A549 (cell line): ENCODE results near the gene LRP1. TPM values are rescaled to one million over a fixed set of nuclear protein-coding genes. Genes with fewer than 3 reads are reported as not detected.

Experiments
- ATAC-seq, 2 experiments: fragments of 200-7000 bp in 1 of 2; fragments of >200 bp in 1 of 2; cut with Nextera tagmentation in 1 of 2; cut with Tn5 transposase in 1 of 2; 3 replicates each; pipeline versions ENCODE4 v1.8.0 to v1.9.1; 2018 to 2020; ENCODE audit warnings: mild to moderate bottlenecking in 1 of 2, moderate library complexity in 1 of 2
- CTCF ChIA-PET: fragments of 300-600 bp; sonication (Branson Sonifier 250); formaldehyde crosslinking; extraction: SDS; loops from one replicate; lab custom pipeline; 2021; ENCODE audit warnings: antibody characterized with exemption, inconsistent platforms; lab: Yijun Ruan, JAX
- POLR2A ChIA-PET: fragments of 350-600 bp; formaldehyde crosslinking; extraction: SDS; loops from one replicate; lab custom pipeline; 2021; ENCODE audit warnings: antibody characterized with exemption, inconsistent platforms; lab: Yijun Ruan, JAX
- DNase-seq, 2 experiments: peaks; one replicate each; pipeline versions ENCODE4 v3.0.0 to v3.0.0-alpha.2; 2011 to 2016; ENCODE audit warnings: low read depth in 1 of 2, low spot score in 1 of 2
- FAIRE-seq: peaks from 2 replicates; lab custom pipeline; 2011; peaks lifted over from hg19 to GRCh38; lab: Jason Lieb, UNC
- H3K27ac ChIP-seq, 2 experiments: fragments of >200 bp; sonication (Bioruptor Twin); formaldehyde crosslinking; 3 replicates each; pipeline ENCODE4 v1.5.1; 2016 to 2017
- H3K4me1 ChIP-seq: fragments of >200 bp; sonication (Bioruptor Twin); formaldehyde crosslinking; 3 replicates; pipeline ENCODE4 v1.6.1; 2016
- H3K4me2 ChIP-seq: fragments of >200 bp; sonication (Bioruptor Twin); formaldehyde crosslinking; 3 replicates; pipeline ENCODE4 v1.6.1; 2016
- H3K4me3 ChIP-seq: fragments of >200 bp; sonication (Bioruptor Twin); formaldehyde crosslinking; 3 replicates; pipeline ENCODE4 v1.5.1; 2016
- H3K9me3 ChIP-seq: fragments of >200 bp; sonication (Bioruptor Twin); formaldehyde crosslinking; 3 replicates; pipeline ENCODE4 v1.6.1; 2016
- ATOH8 ChIP-seq: fragments of 250-450 bp; sonication (Bioruptor Pico); IDR thresholded peaks from 2 replicates; pipeline ENCODE4 v1.5.0; 2020; ENCODE audit warnings: low read depth, mild to moderate bottlenecking, moderate library complexity
- BCL3 ChIP-seq: fragments of >200 bp; sonication (Bioruptor Twin); formaldehyde crosslinking; IDR thresholded peaks from 3 replicates; pipeline ENCODE4 v1.6.1; 2016
- CTCF ChIP-seq: fragments of >200 bp; sonication (Bioruptor Twin); formaldehyde crosslinking; IDR thresholded peaks from 3 replicates; pipeline ENCODE4 v1.5.1; 2016
- EHF ChIP-seq: fragments of 250-450 bp; sonication (Bioruptor Pico); IDR thresholded peaks from 2 replicates; pipeline ENCODE4 v1.5.0; 2020; ENCODE audit warnings: mild to moderate bottlenecking
- ESRRA ChIP-seq: fragments of 150-350 bp; IDR thresholded peaks from 2 replicates; pipeline ENCODE4 v1.6.1; 2014; ENCODE audit warnings: mild to moderate bottlenecking, low read length, borderline replicate concordance
- GATA3 ChIP-seq: IDR thresholded peaks from 2 replicates; pipeline ENCODE4 v1.6.1; 2012; ENCODE audit warnings: borderline replicate concordance
- HOXB13 ChIP-seq: fragments of 250-450 bp; sonication (Bioruptor Pico); IDR thresholded peaks from 2 replicates; pipeline ENCODE4 v1.5.0; 2020; ENCODE audit warnings: low read depth, mild to moderate bottlenecking, moderate library complexity
- JUNB ChIP-seq: fragments of >200 bp; sonication (Bioruptor Twin); formaldehyde crosslinking; IDR thresholded peaks from 2 replicates; pipeline ENCODE4 v1.6.1; 2016
- KDM1A ChIP-seq: fragments of 200-600 bp; sonication (generic); IDR thresholded peaks from 2 replicates; pipeline ENCODE4 v1.6.1; 2016; ENCODE audit warnings: low read depth, mild to moderate bottlenecking
- MAZ ChIP-seq: fragments of 150-350 bp; IDR thresholded peaks from 2 replicates; pipeline ENCODE4 v1.6.1; 2014; ENCODE audit warnings: antibody characterized with exemption, low read depth, low read length, borderline replicate concordance
- NPAS2 ChIP-seq: fragments of 250-450 bp; sonication (Bioruptor Pico); IDR thresholded peaks from 2 replicates; pipeline ENCODE4 v1.8.0; 2022; ENCODE audit warnings: mild to moderate bottlenecking, moderate library complexity, borderline replicate concordance
- RAD21 ChIP-seq, 2 experiments: fragments of >200 bp in 1 of 2; sonication (Bioruptor Twin) in 1 of 2; formaldehyde crosslinking in 1 of 2; IDR thresholded peaks in 1 of 2; conservative IDR thresholded peaks in 1 of 2; 2 replicates in 1 of 2; 3 replicates in 1 of 2; pipeline ENCODE4 v1.6.1; 2012 to 2018; ENCODE audit warnings: inconsistent platforms in 1 of 2
- SMC3 ChIP-seq: fragments of >200 bp; sonication (Bioruptor Twin); formaldehyde crosslinking; IDR thresholded peaks from 3 replicates; pipeline ENCODE4 v1.6.1; 2018; ENCODE audit warnings: inconsistent platforms
- SREBF2 ChIP-seq: fragments of 450-650 bp; IDR thresholded peaks from 2 replicates; pipeline ENCODE4 v1.6.1; 2014; ENCODE audit warnings: mild to moderate bottlenecking, moderate library complexity
- WGBS: methylation state at CpG from one replicate; pipeline ENCODE4 v1.1.6; 2017; ENCODE audit errors: missing lambda C conversion rate; 5-methylcytosine and 5-hydroxymethylcytosine counted together
- polyA plus RNA-seq, 4 experiments: library from polyadenylated mRNA; depleted of rRNA in 3 of 4; stranded (reverse); fragments of >200 nt; fragmentation: RNase III in 1 of 4; extraction: RNeasy Plus Mini Kit Qiagen cat#74134 plus additional on column Dnase treatment in 1 of 4; gene quantifications; 2 replicates in 3 of 4; 3 replicates in 1 of 4; pipeline ENCODE4 v1.2.3, GENCODE V29; 2011 to 2017

The LRP1 gene
- polyA plus RNA-seq, 2 of the 4 experiments (the other 2 are of a cell fraction): 5.6 to 9.4 TPM

GRCh38 chr12:57171668-57172067 is 43.4 kb downstream of the LRP1 start (continued):
- TF ChIP-seq CTCF: no peak

GRCh38 chr12:57173089-57173488 is 44.8 kb downstream of the LRP1 start:
- 80% methylated on average over 3 of the region's 11 CpGs for WGBS
- H3K27ac ChIP-seq: no peak overlapping the region
- H3K4me2 ChIP-seq: no peak overlapping the region
- peak; percentile 54 to 78; a peak in 4 of 6 replicates for ATAC-seq
- TF ChIP-seq SREBF2 (no peak), JUNB (no peak), KDM1A (no peak), RAD21 (conservative IDR thresholded peaks at IDR 0.05 in 1 of 2, IDR thresholded peaks at IDR 0.05 in 1 of 2) (peak; percentile 58 to 72), BCL3 (no peak), EHF (no peak), ATOH8 (CRISPR knock-in tag) (no peak), HOXB13 (no peak), SMC3 (peak; percentile 74), CTCF (peak; percentile 58)
- TF ChIP-seq, all 56 proteins: peak for 3
- CTCF ChIA-PET: interaction anchor here (0.6 to 27.5 kb wide), 23 partner anchors 7 to 172 kb away, joined by 3 to 1152 read pairs (median 5); partner anchors contain the start of genes LRP1, LRP1-AS and STAT6
- POLR2A ChIA-PET: interaction anchor here (0.8 to 1.7 kb wide), 3 partner anchors 45 to 94 kb away, joined by 3 to 4 read pairs (median 4); partner anchors contain the start of gene LRP1
- Histone ChIP-seq H3K9me3 (no peaks in the 10 kb centered on the region), H3K4me3 (no peak overlapping the region), H3K4me1 (peaks cover 18% of the 10 kb centered on the region)
- peak; percentile 47 to 55 for DNase-seq
- FAIRE-seq: no peak

- ATAC-seq: no peak
- CTCF ChIA-PET: interaction anchor here (0.7 to 27.5 kb wide), 22 partner anchors 8 to 172 kb away, joined by 3 to 1152 read pairs (median 5); partner anchors contain the start of genes LRP1, LRP1-AS and STAT6
- 84% methylated on average over 14 of the region's 14 CpGs for WGBS
- no peak overlapping the region for H3K27ac ChIP-seq
- no peak for DNase-seq
- no peak overlapping the region for H3K4me3 ChIP-seq
- POLR2A ChIA-PET: interaction anchor here (0.6 to 1.7 kb wide), 4 partner anchors 8 to 95 kb away, joined by 3 to 4 read pairs (median 4); partner anchors contain the start of gene LRP1
- TF ChIP-seq ESRRA: no peak
- TF ChIP-seq NPAS2: no peak
- no peak for TF ChIP-seq SREBF2
- no peak for TF ChIP-seq BCL3
- no peak for TF ChIP-seq MAZ
- TF ChIP-seq GATA3: no peak
- TF ChIP-seq, all 56 proteins: peak for 0
- no peaks in the 10 kb centered on the region for H3K9me3 ChIP-seq
- FAIRE-seq: no peak
- H3K4me2 ChIP-seq: no peak overlapping the region
- H3K4me1 ChIP-seq: peaks cover 16% of the 10 kb centered on the region; the same call in 2 of the 3 replicates
These were observed 45.4 kb downstream of the LRP1 start for GRCh38 chr12:57173683-57174082.
